H1 (cell line): ENCODE data around the gene SV2C. TPM values are rescaled to one million over a fixed set of nuclear protein-coding genes. Genes with fewer than 3 reads are reported as not detected.

ENCODE experiments used
- CTCF ChIA-PET: fragments of 300-600 bp; sonication (Branson Sonifier 250); formaldehyde crosslinking; loops from one replicate; lab custom pipeline; 2021; ENCODE audit not compliant: partially characterized antibody; lab: Charles Lee
- POLR2A ChIA-PET: fragments of 300-600 bp; sonication (Branson Sonifier 250); formaldehyde crosslinking; loops from one replicate; lab custom pipeline; 2021; ENCODE audit warnings: inconsistent platforms; ENCODE audit not compliant: partially characterized antibody; lab: Charles Lee
- DNase-seq, 2 experiments: peaks; one replicate each; pipeline versions ENCODE4 v3.0.0 to v3.0.0-alpha.2; 2010 to 2022; ENCODE audit warnings: low spot score in 2 of 2, low read depth in 1 of 2, mixed read lengths in 1 of 2
- FAIRE-seq: peaks from 2 replicates; lab custom pipeline; 2011; peaks lifted over from hg19 to GRCh38; lab: Jason Lieb, UNC
- H2AFZ ChIP-seq: 2 replicates; pipeline ENCODE4 v1.8.1; 2012; ENCODE audit warnings: low read length, inconsistent platforms
- H2AK5ac ChIP-seq: 2 replicates; pipeline ENCODE4 v1.6.1; 2013; ENCODE audit warnings: low read depth, low read length
- H2BK120ac ChIP-seq: replicated peaks from 2 replicates; pipeline ENCODE3; 2013; ENCODE audit warnings: low read depth, low read length, inconsistent platforms
- H2BK12ac ChIP-seq: 2 replicates; pipeline ENCODE4 v1.6.1; 2013; ENCODE audit warnings: low read depth, low read length
- H2BK15ac ChIP-seq: 2 replicates; pipeline ENCODE4 v1.6.1; 2013; ENCODE audit warnings: low read length
- H2BK20ac ChIP-seq: 2 replicates; pipeline ENCODE4 v1.6.1; 2013; ENCODE audit warnings: low read length
- H2BK5ac ChIP-seq: 2 replicates; pipeline ENCODE4 v1.6.1; 2013; ENCODE audit warnings: low read depth, low read length
- H3K14ac ChIP-seq: 2 replicates; pipeline ENCODE4 v1.6.1; 2013; ENCODE audit warnings: inconsistent platforms; ENCODE audit not compliant: insufficient read length
- H3K18ac ChIP-seq: 2 replicates; pipeline ENCODE4 v1.6.1; 2013; ENCODE audit warnings: low read length; ENCODE audit errors: extremely low read depth
- H3K23ac ChIP-seq: 2 replicates; pipeline ENCODE4 v1.6.1; 2013; ENCODE audit warnings: inconsistent platforms; ENCODE audit not compliant: insufficient read length
- H3K23me2 ChIP-seq: 2 replicates; pipeline ENCODE4 v1.6.1; 2013; ENCODE audit warnings: low read depth, low read length
- H3K27ac ChIP-seq: 2 replicates; pipeline ENCODE4 v1.6.1; 2011; ENCODE audit warnings: low read depth, low read length, inconsistent platforms
- H3K27me3 ChIP-seq, 4 experiments: replicated peaks in 1 of 4; 1 replicate in 1 of 4; 2 replicates in 3 of 4; pipeline versions ENCODE4 v1.6.1 to v1.8.1; 2011 to 2013; ENCODE audit warnings: low read length in 3 of 4, mild to moderate bottlenecking in 3 of 4, inconsistent platforms in 2 of 4, mixed read lengths in 2 of 4, moderate library complexity in 1 of 4; ENCODE audit not compliant: control insufficient read depth in 3 of 4, insufficient read depth in 3 of 4; ENCODE audit errors: extremely low read depth in 1 of 4
- H3K36me3 ChIP-seq, 4 experiments: 2 replicates each; pipeline versions ENCODE4 v1.6.1 to v1.8.1; 2011 to 2013; ENCODE audit warnings: mild to moderate bottlenecking in 4 of 4, low read length in 3 of 4, moderate library complexity in 2 of 4, control low read depth in 1 of 4, inconsistent platforms in 1 of 4; ENCODE audit not compliant: insufficient read depth in 4 of 4, control insufficient read depth in 2 of 4
- H3K4ac ChIP-seq: replicated peaks from 2 replicates; pipeline ENCODE3; 2013; ENCODE audit warnings: low read length, low read depth, mixed read lengths, inconsistent platforms; ENCODE audit not compliant: insufficient read length
- H3K4me1 ChIP-seq, 4 experiments: replicated peaks in 1 of 4; 1 replicate in 1 of 4; 2 replicates in 3 of 4; pipeline versions ENCODE4 v1.6.1 to v1.8.1; 2011 to 2013; ENCODE audit warnings: low read length in 3 of 4, inconsistent platforms in 2 of 4, mixed read lengths in 1 of 4; ENCODE audit not compliant: insufficient read depth in 4 of 4, control insufficient read depth in 3 of 4
- H3K4me2 ChIP-seq, 2 experiments: 2 replicates each; pipeline versions ENCODE4 v1.6.1 to v1.8.1; 2011 to 2013; ENCODE audit warnings: low read depth in 2 of 2, low read length in 2 of 2, control low read depth in 1 of 2, inconsistent platforms in 1 of 2, mild to moderate bottlenecking in 1 of 2; ENCODE audit not compliant: insufficient read depth in 1 of 2
- H3K4me3 ChIP-seq, 4 experiments: fragments of 200-600, 300-600 bp in 1 of 4; sonication (generic), shearing (Covaris generic), sonication (Bioruptor Twin) in 1 of 4; 2 replicates each; pipeline versions ENCODE4 v1.5.1 to v1.8.1; 2011 to 2016; ENCODE audit warnings: low read length in 4 of 4, low read depth in 3 of 4, control low read depth in 2 of 4, inconsistent platforms in 2 of 4, mild to moderate bottlenecking in 2 of 4, mixed read lengths in 1 of 4, moderate library complexity in 1 of 4; ENCODE audit not compliant: insufficient read depth in 2 of 4; ENCODE audit errors: extremely low read depth in 1 of 4
- H3K56ac ChIP-seq: replicated peaks from 2 replicates; pipeline ENCODE3; 2013; ENCODE audit warnings: low read depth, mild to moderate bottlenecking, mixed read lengths, low read length, inconsistent platforms; ENCODE audit not compliant: insufficient read length
- H3K79me1 ChIP-seq: 2 replicates; pipeline ENCODE4 v1.6.1; 2013; ENCODE audit warnings: low read depth, low read length, control low read depth
- H3K79me2 ChIP-seq, 2 experiments: 2 replicates each; pipeline versions ENCODE4 v1.6.1 to v1.8.1; 2012 to 2013; ENCODE audit warnings: low read length in 2 of 2, mild to moderate bottlenecking in 2 of 2, inconsistent platforms in 1 of 2; ENCODE audit not compliant: insufficient read depth in 2 of 2, control insufficient read depth in 1 of 2
- H3K9ac ChIP-seq, 4 experiments: replicated peaks in 1 of 4; 1 replicate in 1 of 4; 2 replicates in 3 of 4; pipeline versions ENCODE4 v1.6.1 to v1.8.1; 2011 to 2013; ENCODE audit warnings: low read depth in 3 of 4, low read length in 3 of 4, control low read depth in 2 of 4, mild to moderate bottlenecking in 2 of 4, moderate library complexity in 2 of 4, inconsistent platforms in 1 of 4; ENCODE audit errors: extremely low read depth in 1 of 4
- H3K9me3 ChIP-seq, 2 experiments: 2 replicates each; pipeline versions ENCODE4 v1.6.1 to v1.8.1; 2012 to 2013; ENCODE audit warnings: mild to moderate bottlenecking in 2 of 2, moderate library complexity in 2 of 2, control low read depth in 1 of 2, inconsistent platforms in 1 of 2, low read depth in 1 of 2, low read length in 1 of 2, mixed read lengths in 1 of 2; ENCODE audit not compliant: insufficient read depth in 2 of 2
- H4K20me1 ChIP-seq, 2 experiments: replicated peaks in 1 of 2; 2 replicates each; pipeline versions ENCODE3 to v1.8.1; 2011 to 2013; ENCODE audit warnings: inconsistent platforms in 2 of 2, low read length in 2 of 2, mild to moderate bottlenecking in 1 of 2; ENCODE audit not compliant: insufficient read depth in 2 of 2, control insufficient read depth in 1 of 2
- H4K5ac ChIP-seq: 2 replicates; pipeline ENCODE4 v1.6.1; 2013; ENCODE audit warnings: low read length, low read depth, mixed read lengths, inconsistent platforms; ENCODE audit not compliant: insufficient read length
- H4K8ac ChIP-seq: 2 replicates; pipeline ENCODE4 v1.8.0; 2013; ENCODE audit warnings: mild to moderate bottlenecking, moderate library complexity, low read length, inconsistent platforms; ENCODE audit not compliant: insufficient read depth; ENCODE audit errors: extremely low read depth
- H4K91ac ChIP-seq: replicated peaks from 2 replicates; pipeline ENCODE3; 2013; ENCODE audit warnings: low read length, mixed read lengths, inconsistent platforms; ENCODE audit not compliant: insufficient read length
- CREB1 ChIP-seq: IDR thresholded peaks from 2 replicates; pipeline ENCODE4 v1.6.1; 2012; ENCODE audit warnings: inconsistent platforms
- SIX5 ChIP-seq: IDR thresholded peaks from 2 replicates; pipeline ENCODE4 v1.6.1; 2011; ENCODE audit warnings: mild to moderate bottlenecking, low read depth, low read length
- WGBS, 2 experiments: shearing (Covaris generic) in 1 of 2; methylation state at CpG; one replicate each; pipeline versions ENCODE4 v1.1.6 to v1.1.7; 2013 to 2015; ENCODE audit warnings: low lambda C conversion rate in 2 of 2, mixed read lengths in 2 of 2, inconsistent platforms in 1 of 2, low coverage in 1 of 2, missing lambda C conversion rate in 1 of 2; ENCODE audit not compliant: insufficient replicate concordance in 2 of 2, insufficient coverage in 1 of 2, insufficient read length in 1 of 2; ENCODE audit errors: extremely low coverage in 1 of 2, missing lambda C conversion rate in 1 of 2; 5-methylcytosine and 5-hydroxymethylcytosine counted together
- polyA plus RNA-seq, 7 experiments: library from polyadenylated mRNA; depleted of rRNA in 3 of 7; stranded (reverse) in 5 of 7; unstranded in 2 of 7; fragments of >200 nt in 5 of 7; fragments of 200-250 nt in 2 of 7; gene quantifications; 1 replicate in 5 of 7; 2 replicates in 1 of 7; 4 replicates in 1 of 7; pipeline versions ENCODE4 v1.2.1 to v1.2.3, GENCODE V29; 2011 to 2013; ENCODE audit warnings: missing spikeins in 2 of 7, mixed read lengths in 2 of 7
- total RNA-seq: library from RNA; stranded (reverse); fragmentation: NEBNext Ultra II Directional; extraction: Animal tissue kit (Norgen Biotek cat#: 25700); gene quantifications from 2 replicates; pipeline ENCODE4 v1.2.1, GENCODE V29; 2021

The SV2C gene
- total and polyA plus RNA-seq, 2 of the 8 experiments (the other 6 are each of a cell fraction or from before 2014, with no cell fraction given), result 0.08 to 0.24 TPM

DNA sequence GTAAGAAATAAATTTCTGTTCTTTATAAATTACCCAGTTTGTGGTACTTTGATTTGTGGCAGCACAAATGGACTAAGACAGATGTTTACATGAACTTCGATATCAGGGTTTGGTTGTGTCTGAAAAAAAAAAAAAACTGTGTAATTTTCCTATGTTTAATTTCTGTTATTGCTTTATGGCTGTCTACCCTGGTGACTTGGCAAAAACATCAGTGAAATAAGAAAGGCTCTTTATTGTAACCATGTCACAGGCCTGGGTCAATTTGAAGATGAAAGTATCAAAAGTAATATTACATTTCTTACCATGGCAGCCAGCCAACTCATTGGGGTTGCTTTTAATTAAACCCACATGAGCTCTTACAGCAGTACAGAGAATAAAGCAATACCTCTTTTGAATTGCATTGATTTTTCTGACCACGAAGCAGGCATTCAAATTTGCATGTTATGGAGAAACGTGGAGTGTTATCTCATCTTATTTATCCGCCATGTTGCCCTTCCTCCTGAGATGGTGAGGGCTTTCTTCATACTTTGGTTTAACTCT, 20.6 kb upstream of the SV2C start:
- Histone ChIP-seq H3K79me2 (no peaks in the 10 kb centered on the region), H4K5ac (no peak overlapping the region), H4K20me1 (no peaks in the 10 kb centered on the region), H3K9me3 (no peaks in the 10 kb centered on the region), H2AFZ (no peak overlapping the region), H3K14ac (no peak overlapping the region), H3K4ac (no peak overlapping the region), H4K8ac (no peak overlapping the region), H2BK20ac (no peak overlapping the region), H2BK15ac (no peak overlapping the region), H3K9ac (no peak overlapping the region), H3K27me3 (no peaks in the 10 kb centered on the region), H3K18ac (no peak overlapping the region), H2BK120ac (no peak overlapping the region), H2AK5ac (no peak overlapping the region), H3K4me2 (no peak overlapping the region), H4K91ac (no peak overlapping the region), H3K79me1 (no peaks in the 10 kb centered on the region), H3K23me2 (no peaks in the 10 kb centered on the region), H3K4me3 (no peak overlapping the region), H3K4me1 (no peaks in the 10 kb centered on the region), H2BK5ac (no peak overlapping the region), H3K23ac (no peak overlapping the region), H3K36me3 (no peaks in the 10 kb centered on the region), H2BK12ac (no peak overlapping the region), H3K27ac (no peak overlapping the region), H3K56ac (no peak overlapping the region)
- DNase-seq (no peak), FAIRE-seq (no peak)
- 99% methylated on average over 4 of the region's 4 CpGs; no CpG with 5 or more reads in 1 of the 2 experiments for WGBS, 2 experiments
- ChIA-PET POLR2A (no interaction called here), CTCF (interaction anchor here (0.6 to 1.5 kb wide), 2 partner anchors 187 to 194 kb away, joined by 3 read pairs; no protein-coding TSS in a partner anchor)
- TF ChIP-seq SIX5 (no peak), CREB1 (no peak)
